CD4-positive, CD25-positive, alpha-beta regulatory T cell (primary cell): ENCODE measurements around the gene AFAP1L1. TPM values are rescaled to one million over a fixed set of nuclear protein-coding genes. Genes with fewer than 3 reads are reported as not detected.

Experiments
- polyA plus RNA-seq, 4 donors: library from polyadenylated mRNA; unstranded; fragments of 300-500 nt; fragmentation: Illumina TruSeq; gene quantifications; one replicate each; pipeline ENCODE4 v1.2.3, GENCODE V29; 2021
- total RNA-seq: library from RNA; stranded (reverse); gene quantifications from one replicate; pipeline ENCODE4 v1.2.3, GENCODE V29; 2022

AFAP1L1 gene
- total and polyA plus RNA-seq, 5 donors from 2014 or later, result 0.14 TPM; not detected in 4

Other genes with a start within 250 kb of the AFAP1L1 start
- 0.69 TPM for gene SH3TC2, start 208.8 kb upstream of the AFAP1L1 start, total RNA-seq
- not detected for gene SH3TC2, start 208.8 kb upstream of the AFAP1L1 start, polyA plus RNA-seq
- 1.8 TPM for gene ABLIM3, start 130.4 kb upstream of the AFAP1L1 start, total RNA-seq
- gene ABLIM3, start 130.4 kb upstream of the AFAP1L1 start, polyA plus RNA-seq, result under 1 TPM in 2 of 4 donors, not detected in 2; 0.29 to 0.44 TPM
- gene GRPEL2, start 73.6 kb downstream of the AFAP1L1 start, total RNA-seq, result 25.9 TPM
- gene GRPEL2, start 73.6 kb downstream of the AFAP1L1 start, polyA plus RNA-seq, result 10 to 100 TPM; 11.0 to 13.1 (median 11.4) TPM
- gene PCYOX1L, start 86.2 kb downstream of the AFAP1L1 start, total RNA-seq, result 39.7 TPM
- 10 to 100 TPM; 17.7 to 22.0 (median 19.3) TPM for gene PCYOX1L, start 86.2 kb downstream of the AFAP1L1 start, polyA plus RNA-seq
- gene IL17B, start 107.4 kb downstream of the AFAP1L1 start, total RNA-seq, result not detected
- gene IL17B, start 107.4 kb downstream of the AFAP1L1 start, polyA plus RNA-seq, result not detected